Calu3 (cell line): ENCODE data around the gene ABCA13. TPM values are rescaled to one million over a fixed set of nuclear protein-coding genes. Genes with fewer than 3 reads are reported as not detected.

ENCODE experiments used
- BruUV-seq: library from RNA; stranded (reverse); fragments of 400-500 nt; replicated peaks from 2 replicates; lab custom pipeline; 2021; lab: Mats Ljungman, UMichigan
- CTCF ChIA-PET: fragments of 300-600 bp; sonication (Branson Sonifier 250); formaldehyde crosslinking; loops from one replicate; lab custom pipeline; 2022; ENCODE audit warnings: antibody characterized with exemption; lab: Charles Lee
- DNase-seq: peaks from one replicate; pipeline ENCODE4 v3.0.0; 2022
- H3K27ac Mint-ChIP-seq: one replicate; pipeline ENCODE4 v1.8.0; 2022; ENCODE audit warnings: mixed read lengths; ENCODE audit not compliant: unreplicated experiment
- H3K27me3 Mint-ChIP-seq: one replicate; pipeline ENCODE4 v1.8.0; 2022; ENCODE audit warnings: mixed read lengths; ENCODE audit not compliant: unreplicated experiment
- H3K36me3 Mint-ChIP-seq: one replicate; pipeline ENCODE4 v1.8.0; 2022; ENCODE audit warnings: mild to moderate bottlenecking, moderate library complexity, mixed read lengths; ENCODE audit not compliant: insufficient read depth, unreplicated experiment
- H3K4me1 Mint-ChIP-seq: one replicate; pipeline ENCODE4 v1.8.0; 2022; ENCODE audit warnings: mild to moderate bottlenecking, low read depth, mixed read lengths; ENCODE audit not compliant: unreplicated experiment
- H3K4me3 Mint-ChIP-seq: one replicate; pipeline ENCODE4 v1.8.0; 2022; ENCODE audit warnings: mild to moderate bottlenecking, low read depth, moderate library complexity, mixed read lengths; ENCODE audit not compliant: unreplicated experiment
- H3K9me3 Mint-ChIP-seq: one replicate; pipeline ENCODE4 v1.8.0; 2022; ENCODE audit warnings: low read depth, mixed read lengths; ENCODE audit not compliant: unreplicated experiment
- CTCF ChIP-seq: fragments of 200-600 bp; IDR thresholded peaks from one replicate; pipeline ENCODE4 v1.8.0; 2022; ENCODE audit warnings: antibody characterized with exemption; ENCODE audit not compliant: unreplicated experiment
- intact Hi-C: fragments of 100-400 bp; cut with micrococcal nuclease; formaldehyde crosslinking; loops from one replicate; pipeline ENCODE4 v1.10.0; 2022; ENCODE audit not compliant: unreplicated experiment
- total RNA-seq: library from RNA; stranded (reverse); gene quantifications from 2 replicates; pipeline ENCODE4 v1.2.3, GENCODE V29; 2022

Gene ABCA13
- total RNA-seq, 1 experiment from 2014 or later: 12.1 TPM

- BruUV-seq: no TSS peak
These were observed 88.4 kb downstream of the ABCA13 start for GRCh38 chr7:48259463-48260280.

GRCh38 chr7:48261696-48262095 is 90.4 kb downstream of the ABCA13 start:
- no peak for TF ChIP-seq CTCF
- intact Hi-C loops: no loop called here
- no peak overlapping the region for H3K27ac Mint-ChIP-seq
- H3K4me3 Mint-ChIP-seq: no peak overlapping the region
- H3K36me3 Mint-ChIP-seq: no peaks in the 10 kb centered on the region
- H3K27me3 Mint-ChIP-seq: no peaks in the 10 kb centered on the region
- no peaks in the 10 kb centered on the region for H3K9me3 Mint-ChIP-seq
- H3K4me1 Mint-ChIP-seq: peaks cover 5% of the 10 kb centered on the region
- DNase-seq: no peak
- BruUV-seq: no TSS peak
- CTCF ChIA-PET: no interaction called here

More at GRCh38 chr7:48259463-48260280, 88.4 kb downstream of the ABCA13 start:
- TF ChIP-seq CTCF: no peak
- intact Hi-C loops: no loop called here
- Mint-ChIP-seq H3K9me3 (no peaks in the 10 kb centered on the region), H3K36me3 (no peaks in the 10 kb centered on the region), H3K27ac (no peak overlapping the region), H3K4me3 (no peak overlapping the region), H3K4me1 (no peaks in the 10 kb centered on the region), H3K27me3 (no peaks in the 10 kb centered on the region)
- no peak for DNase-seq
- CTCF ChIA-PET: interaction anchor here (0.9 kb wide), 1 partner anchor 10 kb away, joined by 4 read pairs; no protein-coding TSS in a partner anchor

GRCh38 chr7:48262606-48263310 is 91.5 kb downstream of the ABCA13 start:
- CTCF ChIA-PET: no interaction called here
- no peak for TF ChIP-seq CTCF
- no peaks in the 10 kb centered on the region for H3K27me3 Mint-ChIP-seq
- H3K36me3 Mint-ChIP-seq: no peaks in the 10 kb centered on the region
- H3K27ac Mint-ChIP-seq: no peak overlapping the region
- H3K9me3 Mint-ChIP-seq: no peaks in the 10 kb centered on the region
- no peak for DNase-seq
- no peak overlapping the region for H3K4me3 Mint-ChIP-seq
- intact Hi-C loops: no loop called here
- no TSS peak for BruUV-seq
- H3K4me1 Mint-ChIP-seq: peaks cover 8% of the 10 kb centered on the region

- no peak for DNase-seq
- no peaks in the 10 kb centered on the region for H3K27me3 Mint-ChIP-seq
- H3K4me3 Mint-ChIP-seq: no peak overlapping the region
- no peak for TF ChIP-seq CTCF
- H3K36me3 Mint-ChIP-seq: no peaks in the 10 kb centered on the region
- peaks cover 8% of the 10 kb centered on the region for H3K4me1 Mint-ChIP-seq
- BruUV-seq: no TSS peak
- intact Hi-C loops: no loop called here
- H3K9me3 Mint-ChIP-seq: no peaks in the 10 kb centered on the region
- no peak overlapping the region for H3K27ac Mint-ChIP-seq
- CTCF ChIA-PET: no interaction called here
These were observed 92.0 kb downstream of the ABCA13 start for GRCh38 chr7:48263311-48263650.
